Adipose tissue (tissue), 3 donors: ENCODE data around the gene GPRASP1. TPM values are rescaled to one million over a fixed set of nuclear protein-coding genes. Genes with fewer than 3 reads are reported as not detected.

ENCODE experiments used
- H3K27ac ChIP-seq: one replicate; pipeline ENCODE4 v1.5.1; 2013; ENCODE audit warnings: low read depth, low read length
- WGBS, 3 donors: extraction: QIAGEN DNeasy Blood & Tissue Kit; methylation state at CpG; one replicate each; pipeline ENCODE4 v1.1.7; 2013; 5-methylcytosine and 5-hydroxymethylcytosine counted together
- polyA plus RNA-seq, 3 donors: library from polyadenylated mRNA; stranded (reverse); fragments of 200-250 nt; gene quantifications; one replicate each; pipeline ENCODE4 v1.2.3, GENCODE V29; 2013
- donor health status: healthy with polysubstance abuse.
- donor health status: Bipolar disorder and iron deficiency.
- donor health status: healthy.

GPRASP1 gene
- polyA plus RNA-seq, 3 donors, result 1.6 to 5.3 (median 2.6) TPM

- no peak overlapping the region for H3K27ac ChIP-seq
- WGBS, 3 donors, result 89 to 97% (median 95%) methylated on average over 3 of the region's 3 CpGs
These were observed 43.5 kb downstream of the GPRASP1 start for GRCh38 chrX:102694749-102695148.

- no peak overlapping the region for H3K27ac ChIP-seq
These were observed 45.0 kb downstream of the GPRASP1 start for GRCh38 chrX:102696306-102696705.

GRCh38 chrX:102697494-102697893 lies 46.2 kb downstream of the GPRASP1 start:
- H3K27ac ChIP-seq, result no peak overlapping the region

Other genes starting within 250 kb of the GPRASP1 start
- not detected for gene NXF2B, start 211.5 kb upstream of the GPRASP1 start, polyA plus RNA-seq
- under 1 TPM in 1 of 3 donors, not detected in 2; 0.05 TPM for gene TCP11X2, start 179.7 kb upstream of the GPRASP1 start, polyA plus RNA-seq
- gene TMSB15A, start 134.7 kb upstream of the GPRASP1 start, polyA plus RNA-seq, result under 1 TPM in 2 of 3 donors, not detected in 1; 0.25 to 0.53 TPM
- gene ARMCX5, start 52.0 kb upstream of the GPRASP1 start, polyA plus RNA-seq, result 1 to 10 TPM; 6.4 to 6.9 (median 6.5) TPM
- gene GPRASP2, start 61.0 kb downstream of the GPRASP1 start, polyA plus RNA-seq, result 1 to 10 TPM; 4.0 to 6.0 (median 4.8) TPM
- gene GPRASP3, start 69.3 kb downstream of the GPRASP1 start, polyA plus RNA-seq, result 1 to 10 TPM; 1.1 to 2.1 (median 1.2) TPM